ENCODE measurements around the gene ZNF683. TPM values are rescaled to one million over a fixed set of nuclear protein-coding genes. Genes with fewer than 3 reads are reported as not detected.

Gene ZNF683
- total RNA-seq, 3 donors from 2014 or later = 0.19 to 1.0 TPM; not detected in 1

GRCh38 chr1:26344147-26344920 lies 28.2 kb downstream of the ZNF683 start:
- no peaks in the 10 kb centered on the region for H3K9me3 ChIP-seq
- intact Hi-C loops (cut with DNase I, micrococcal nuclease) = no loop called here
- TF ChIP-seq, protein P1, sequence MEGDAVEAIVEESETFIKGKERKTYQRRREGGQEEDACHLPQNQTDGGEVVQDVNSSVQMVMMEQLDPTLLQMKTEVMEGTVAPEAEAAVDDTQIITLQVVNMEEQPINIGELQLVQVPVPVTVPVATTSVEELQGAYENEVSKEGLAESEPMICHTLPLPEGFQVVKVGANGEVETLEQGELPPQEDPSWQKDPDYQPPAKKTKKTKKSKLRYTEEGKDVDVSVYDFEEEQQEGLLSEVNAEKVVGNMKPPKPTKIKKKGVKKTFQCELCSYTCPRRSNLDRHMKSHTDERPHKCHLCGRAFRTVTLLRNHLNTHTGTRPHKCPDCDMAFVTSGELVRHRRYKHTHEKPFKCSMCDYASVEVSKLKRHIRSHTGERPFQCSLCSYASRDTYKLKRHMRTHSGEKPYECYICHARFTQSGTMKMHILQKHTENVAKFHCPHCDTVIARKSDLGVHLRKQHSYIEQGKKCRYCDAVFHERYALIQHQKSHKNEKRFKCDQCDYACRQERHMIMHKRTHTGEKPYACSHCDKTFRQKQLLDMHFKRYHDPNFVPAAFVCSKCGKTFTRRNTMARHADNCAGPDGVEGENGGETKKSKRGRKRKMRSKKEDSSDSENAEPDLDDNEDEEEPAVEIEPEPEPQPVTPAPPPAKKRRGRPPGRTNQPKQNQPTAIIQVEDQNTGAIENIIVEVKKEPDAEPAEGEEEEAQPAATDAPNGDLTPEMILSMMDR (IDR thresholded peaks at IDR 0.05) = no peak
- ATAC-seq = no peak
- no peaks in the 10 kb centered on the region for H3K36me3 ChIP-seq (ENCODE audit: low read depth)
- H3K4me3 ChIP-seq = no peak overlapping the region
- H3K4me1 ChIP-seq (ENCODE audit: low read depth) = no peaks in the 10 kb centered on the region
- DNase-seq = no peak

DNA sequence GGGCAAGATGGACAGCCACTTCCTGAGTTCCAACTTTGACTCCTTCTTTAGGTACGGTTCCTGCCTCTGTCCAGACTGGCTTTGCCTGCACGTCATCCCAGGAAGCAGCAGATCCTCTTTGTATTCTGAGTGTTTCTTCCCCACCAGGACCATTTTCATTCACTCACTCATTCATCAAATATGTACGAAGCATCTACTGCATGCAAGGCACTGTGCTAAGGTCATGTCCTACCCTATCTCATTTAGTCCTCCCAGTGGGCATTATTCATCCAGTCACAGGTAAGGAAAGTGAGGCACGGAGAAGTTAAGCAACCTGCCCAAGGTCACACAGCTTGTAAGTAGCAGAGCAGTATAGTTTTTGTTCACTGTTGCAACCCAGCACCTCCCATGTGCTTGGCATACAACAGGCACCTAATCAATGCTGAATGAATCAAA lies 32.5 kb downstream of the ZNF683 start:
- TF ChIP-seq, protein P1 (IDR thresholded peaks at IDR 0.05) = no peak
- no peak overlapping the region for H3K4me3 ChIP-seq
- DNase-seq (no peak), ATAC-seq (no peak)
- no peaks in the 10 kb centered on the region for H3K36me3 ChIP-seq (ENCODE audit: low read depth)
- no peaks in the 10 kb centered on the region for H3K9me3 ChIP-seq
- peaks cover 4% of the 10 kb centered on the region for H3K4me1 ChIP-seq (ENCODE audit: low read depth)
- intact Hi-C loops (cut with DNase I, micrococcal nuclease) = no loop called here

DNA sequence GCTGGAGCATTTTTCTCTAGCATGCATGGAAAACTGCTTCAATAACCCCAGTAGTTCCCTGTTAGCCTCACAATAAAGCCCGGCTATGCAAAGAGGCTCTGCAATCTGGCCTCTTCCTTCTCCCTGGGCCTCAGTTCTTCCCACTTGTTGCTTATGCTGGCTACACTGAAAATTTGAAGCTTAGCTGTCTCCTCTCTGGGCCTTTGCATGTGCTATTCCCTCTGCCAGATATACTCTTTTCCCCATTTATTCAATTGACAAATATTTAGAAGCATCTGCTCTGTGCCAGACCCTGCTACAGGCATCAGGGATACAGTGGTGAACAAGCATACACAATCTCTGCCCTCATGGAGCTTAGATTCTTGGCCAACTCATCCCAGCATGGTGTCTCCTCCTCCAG lies 33.9 kb downstream of the ZNF683 start:
- Histone ChIP-seq H3K4me3 (no peak overlapping the region), H3K36me3 (ENCODE audit: low read depth) (no peaks in the 10 kb centered on the region), H3K9me3 (no peaks in the 10 kb centered on the region), H3K4me1 (ENCODE audit: low read depth) (peaks cover 4% of the 10 kb centered on the region)
- intact Hi-C loops (cut with DNase I, micrococcal nuclease) = no loop called here
- TF ChIP-seq, protein P1 (IDR thresholded peaks at IDR 0.05) = no peak
- ATAC-seq (no peak), DNase-seq (no peak)

DNA sequence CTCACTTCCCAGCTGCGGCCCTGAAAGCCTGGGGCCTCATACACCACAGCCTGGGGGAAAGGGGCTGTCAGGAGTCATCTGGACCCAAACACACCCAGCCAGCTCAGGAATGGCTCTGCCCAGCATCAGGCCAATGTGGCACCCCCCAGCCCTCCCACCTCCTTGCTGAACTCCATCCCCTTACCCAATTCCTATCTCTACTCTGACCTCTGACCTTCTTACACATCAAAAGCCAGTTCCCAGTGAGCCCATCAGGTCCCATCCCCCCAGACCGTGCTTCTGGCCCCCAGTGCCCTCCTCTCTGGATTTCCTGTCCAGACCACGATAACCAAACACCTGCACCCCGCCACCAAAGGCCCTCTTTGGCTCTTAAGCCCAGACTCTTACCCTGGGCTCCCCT lies 34.9 kb downstream of the ZNF683 start:
- no peaks in the 10 kb centered on the region for H3K9me3 ChIP-seq
- no peak for DNase-seq
- H3K4me3 ChIP-seq = no peak overlapping the region
- intact Hi-C loops (cut with DNase I, micrococcal nuclease) = no loop called here
- TF ChIP-seq, protein P1 (IDR thresholded peaks at IDR 0.05) = no peak
- peaks cover 4% of the 10 kb centered on the region for H3K4me1 ChIP-seq (ENCODE audit: low read depth)
- H3K36me3 ChIP-seq (ENCODE audit: low read depth) = no peaks in the 10 kb centered on the region
- ATAC-seq = no peak

DNA sequence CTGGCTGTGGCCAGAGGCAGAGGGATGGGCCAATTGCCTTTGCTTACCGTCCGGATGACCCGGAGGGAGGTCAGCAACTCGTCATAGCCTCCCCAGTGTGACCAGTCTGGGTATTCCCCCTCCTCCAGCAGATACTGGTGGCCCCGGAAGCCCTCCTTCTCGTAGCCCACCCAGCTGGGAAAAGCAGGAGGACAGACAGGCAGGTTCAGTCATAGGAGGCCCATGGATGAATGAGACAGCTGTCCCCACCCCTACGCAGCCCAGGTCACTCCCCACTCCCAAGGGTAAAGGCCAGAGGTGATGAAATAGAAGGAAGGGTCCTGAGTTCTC lies 35.4 kb downstream of the ZNF683 start:
- no peak for DNase-seq
- TF ChIP-seq, protein P1 (IDR thresholded peaks at IDR 0.05) = no peak
- Histone ChIP-seq H3K4me3 (no peak overlapping the region), H3K36me3 (ENCODE audit: low read depth) (no peaks in the 10 kb centered on the region), H3K9me3 (no peaks in the 10 kb centered on the region), H3K4me1 (ENCODE audit: low read depth) (peaks cover 4% of the 10 kb centered on the region)
- intact Hi-C loops (cut with DNase I, micrococcal nuclease) = no loop called here
- ATAC-seq = no peak
